Muscle layer of colon (tissue), 2 donors: ENCODE measurements around the gene CITED2.

Source experiments
- H3K27ac ChIP-seq: one replicate; pipeline ENCODE4 v1.7.0; 2013; ENCODE audit warnings: low read depth, mild to moderate bottlenecking, low read length, moderate library complexity
- H3K27me3 ChIP-seq, 2 donors: one replicate each; pipeline ENCODE4 v1.7.0; 2013; ENCODE audit warnings: low read length in 2 of 2, mild to moderate bottlenecking in 2 of 2; ENCODE audit not compliant: insufficient read depth in 2 of 2, control insufficient read depth in 1 of 2
- H3K36me3 ChIP-seq: one replicate; pipeline ENCODE4 v1.7.0; 2013; ENCODE audit warnings: mild to moderate bottlenecking, low read length; ENCODE audit not compliant: insufficient read depth
- H3K4me1 ChIP-seq: one replicate; pipeline ENCODE4 v1.7.0; 2013; ENCODE audit warnings: mild to moderate bottlenecking, low read length; ENCODE audit not compliant: insufficient read depth
- H3K4me3 ChIP-seq, 2 donors: one replicate each; pipeline ENCODE4 v1.7.0; 2013; ENCODE audit warnings: low read length in 2 of 2, low read depth in 1 of 2, mild to moderate bottlenecking in 1 of 2, moderate library complexity in 1 of 2
- H3K9ac ChIP-seq: one replicate; pipeline ENCODE4 v1.7.0; 2013; ENCODE audit warnings: low read length
- H3K9me3 ChIP-seq: one replicate; pipeline ENCODE4 v1.7.0; 2013; ENCODE audit warnings: mild to moderate bottlenecking, low read length
- donor health status: abdominal sarcoma.
- donor health status: Adenocarcinoma of cecum.

CITED2 gene

DNA sequence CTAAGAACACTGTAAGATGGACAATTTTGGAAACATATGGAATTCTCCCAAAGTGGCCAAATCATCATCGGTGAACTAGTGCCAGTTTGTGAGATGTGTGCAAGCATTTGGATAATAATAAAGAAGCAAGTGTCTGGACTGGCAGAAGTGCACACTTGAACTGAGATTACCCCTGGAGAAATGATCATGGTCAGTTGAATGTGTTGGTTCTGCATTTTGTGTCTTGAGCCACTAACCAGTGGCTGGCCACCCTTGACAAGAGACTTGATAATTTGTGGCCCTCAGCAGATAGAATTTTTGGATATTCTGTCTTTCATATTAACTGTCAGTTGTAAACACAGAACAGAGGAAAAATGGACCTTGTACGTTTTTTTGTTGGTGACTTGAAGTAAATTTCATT, 37.4 kb downstream of the CITED2 start:
- Histone ChIP-seq H3K27me3 (no peaks in the 10 kb centered on the region), H3K4me3 (no peak overlapping the region), H3K9ac (no peak overlapping the region), H3K4me1 (peaks cover 6% of the 10 kb centered on the region), H3K27ac (no peak overlapping the region), H3K9me3 (no peaks in the 10 kb centered on the region), H3K36me3 (no peaks in the 10 kb centered on the region)

- H3K27ac ChIP-seq: no peak overlapping the region
Observed at GRCh38 chr6:139336488-139336887, 38.0 kb downstream of the CITED2 start.

GRCh38 chr6:139335447-139336210, 38.8 kb downstream of the CITED2 start:
- Histone ChIP-seq H3K27ac (peak overlapping the region; percentile 21), H3K4me1 (peaks cover 6% of the 10 kb centered on the region), H3K36me3 (no peaks in the 10 kb centered on the region), H3K27me3 (no peaks in the 10 kb centered on the region), H3K9me3 (no peaks in the 10 kb centered on the region), H3K4me3 (no peak overlapping the region), H3K9ac (no peak overlapping the region)

More at GRCh38 chr6:139336488-139336887, 38.0 kb downstream of the CITED2 start:
- H3K9ac ChIP-seq: no peak overlapping the region
- no peak overlapping the region for H3K4me3 ChIP-seq
- H3K36me3 ChIP-seq: no peaks in the 10 kb centered on the region
- peaks cover 6% of the 10 kb centered on the region for H3K4me1 ChIP-seq
- no peaks in the 10 kb centered on the region for H3K27me3 ChIP-seq
- H3K9me3 ChIP-seq: no peaks in the 10 kb centered on the region

DNA sequence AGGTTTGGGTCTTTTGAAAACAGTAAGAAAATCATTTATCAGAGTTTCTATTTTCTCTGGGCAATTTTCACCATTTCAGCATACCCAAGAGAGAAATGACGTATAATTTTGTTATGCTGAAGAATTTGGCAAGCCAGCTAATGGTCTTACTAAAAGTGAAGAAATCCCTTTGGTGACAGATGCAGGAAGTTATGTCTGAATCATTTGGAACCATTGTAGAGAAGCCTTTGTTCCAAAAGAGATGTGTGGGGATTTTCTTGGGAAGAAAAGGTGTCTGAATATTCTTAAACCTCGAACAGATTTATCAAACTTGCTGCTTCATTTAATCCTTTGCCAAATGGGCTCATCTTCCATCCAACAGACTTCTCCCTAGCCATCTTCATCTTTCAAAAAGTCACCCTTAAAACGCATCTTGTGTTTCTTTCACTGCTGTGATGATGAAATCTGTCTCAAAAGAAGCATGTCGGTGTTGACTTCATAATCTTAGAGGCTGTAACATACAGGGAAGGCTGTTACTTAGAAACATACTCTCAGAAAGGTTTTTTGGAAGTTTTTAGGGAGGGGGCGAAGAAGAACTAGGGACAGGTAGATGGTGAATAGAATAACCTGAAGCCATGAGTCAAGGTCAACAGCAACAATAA, 39.5 kb downstream of the CITED2 start:
- Histone ChIP-seq H3K9me3 (no peaks in the 10 kb centered on the region), H3K9ac (no peak overlapping the region), H3K27me3 (no peaks in the 10 kb centered on the region), H3K36me3 (no peaks in the 10 kb centered on the region), H3K27ac (peak overlapping the region; percentile 21), H3K4me1 (peaks cover 6% of the 10 kb centered on the region), H3K4me3 (no peak overlapping the region)

DNA sequence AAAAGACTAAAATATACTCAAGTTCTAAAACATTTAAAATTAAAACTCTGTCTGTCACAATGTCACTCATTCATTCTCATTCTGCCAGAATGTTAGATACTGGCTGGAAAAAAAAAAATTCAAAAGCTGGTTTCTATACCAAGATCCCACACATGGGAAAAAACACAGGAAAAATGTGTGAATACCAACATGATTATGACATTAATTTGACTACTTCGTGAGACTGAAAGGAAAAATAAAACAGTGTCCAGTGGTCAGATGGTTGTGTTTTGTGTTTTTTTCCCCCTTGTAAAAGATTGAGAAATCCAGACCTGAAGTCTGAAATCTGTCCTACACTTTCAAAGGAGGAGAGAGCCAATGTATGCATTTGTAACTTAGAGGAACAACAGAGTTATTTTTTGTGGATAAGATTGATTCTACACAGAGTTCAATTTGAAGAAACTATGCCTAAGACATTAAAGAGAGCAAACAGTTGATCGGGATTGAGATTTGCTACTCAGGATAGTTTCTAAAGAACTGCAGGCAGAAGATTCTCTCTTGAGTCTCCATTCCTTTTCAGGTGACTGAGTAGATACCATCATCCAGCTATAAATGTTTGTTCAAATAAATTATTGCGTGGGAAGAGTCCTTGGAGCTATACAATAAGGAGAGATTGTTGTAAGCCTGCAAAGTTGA, 43.5 kb downstream of the CITED2 start:
- H3K4me3 ChIP-seq: no peak overlapping the region
- H3K9ac ChIP-seq: no peak overlapping the region
- no peaks in the 10 kb centered on the region for H3K4me1 ChIP-seq
- H3K36me3 ChIP-seq: no peaks in the 10 kb centered on the region
- no peaks in the 10 kb centered on the region for H3K27me3 ChIP-seq
- no peaks in the 10 kb centered on the region for H3K9me3 ChIP-seq
- H3K27ac ChIP-seq: no peak overlapping the region

- H3K9me3 ChIP-seq: no peaks in the 10 kb centered on the region
- H3K4me3 ChIP-seq: no peak overlapping the region
- no peak overlapping the region for H3K9ac ChIP-seq
- H3K27ac ChIP-seq: no peak overlapping the region
- no peaks in the 10 kb centered on the region for H3K27me3 ChIP-seq
- H3K4me1 ChIP-seq: no peaks in the 10 kb centered on the region
- H3K36me3 ChIP-seq: no peaks in the 10 kb centered on the region
Observed at GRCh38 chr6:139330306-139330705, 44.1 kb downstream of the CITED2 start.

DNA sequence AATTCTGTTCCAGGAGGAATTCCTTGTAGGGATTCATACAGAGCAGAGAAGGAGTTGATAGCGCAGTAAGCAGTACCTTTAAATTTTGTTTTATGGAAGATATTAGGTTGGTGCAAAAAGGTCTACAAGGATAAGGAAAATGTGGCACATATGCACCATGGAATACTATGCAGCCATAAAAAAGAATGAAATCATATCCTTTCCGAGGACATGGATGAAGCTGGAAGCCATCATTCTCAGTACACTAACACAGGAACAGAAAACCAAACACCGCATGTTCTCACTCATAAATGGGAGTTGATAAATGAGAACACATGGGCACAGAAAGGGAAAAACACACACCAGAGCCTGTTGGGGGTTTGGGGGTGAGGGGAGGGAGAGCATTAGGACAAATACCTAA, 45.2 kb downstream of the CITED2 start:
- H3K9me3 ChIP-seq: no peaks in the 10 kb centered on the region
- no peaks in the 10 kb centered on the region for H3K27me3 ChIP-seq
- no peak overlapping the region for H3K27ac ChIP-seq
- H3K4me1 ChIP-seq: no peaks in the 10 kb centered on the region
- H3K4me3 ChIP-seq: no peak overlapping the region
- no peak overlapping the region for H3K9ac ChIP-seq
- no peaks in the 10 kb centered on the region for H3K36me3 ChIP-seq

- Histone ChIP-seq H3K36me3 (no peaks in the 10 kb centered on the region), H3K27ac (no peak overlapping the region), H3K4me3 (no peak overlapping the region), H3K9ac (no peak overlapping the region), H3K4me1 (no peaks in the 10 kb centered on the region), H3K27me3 (no peaks in the 10 kb centered on the region), H3K9me3 (no peaks in the 10 kb centered on the region)
Observed at GRCh38 chr6:139327038-139327437, 47.4 kb downstream of the CITED2 start.

DNA sequence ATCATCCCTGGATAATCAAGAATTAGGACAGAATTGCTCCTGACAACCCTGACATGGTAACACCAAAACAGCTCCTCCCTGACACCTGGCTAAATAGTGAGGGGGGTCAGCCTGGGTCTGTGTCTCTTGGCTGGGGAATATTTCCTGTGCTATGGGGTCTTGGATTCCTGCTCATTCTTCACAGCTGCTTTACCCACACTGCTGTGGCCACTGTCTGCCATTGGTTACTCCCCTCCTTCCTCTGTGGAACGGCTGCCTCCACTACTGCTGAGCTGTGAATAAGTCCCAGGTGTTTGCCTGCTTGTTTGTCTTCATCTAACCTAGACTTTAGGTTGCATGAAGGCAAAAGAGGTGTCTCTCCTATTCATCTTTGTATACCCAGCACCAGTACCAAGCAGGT, 48.8 kb downstream of the CITED2 start:
- H3K4me1 ChIP-seq: no peaks in the 10 kb centered on the region
- H3K27me3 ChIP-seq: no peaks in the 10 kb centered on the region
- no peak overlapping the region for H3K27ac ChIP-seq
- H3K4me3 ChIP-seq: no peak overlapping the region
- no peaks in the 10 kb centered on the region for H3K36me3 ChIP-seq
- no peaks in the 10 kb centered on the region for H3K9me3 ChIP-seq
- H3K9ac ChIP-seq: no peak overlapping the region

DNA sequence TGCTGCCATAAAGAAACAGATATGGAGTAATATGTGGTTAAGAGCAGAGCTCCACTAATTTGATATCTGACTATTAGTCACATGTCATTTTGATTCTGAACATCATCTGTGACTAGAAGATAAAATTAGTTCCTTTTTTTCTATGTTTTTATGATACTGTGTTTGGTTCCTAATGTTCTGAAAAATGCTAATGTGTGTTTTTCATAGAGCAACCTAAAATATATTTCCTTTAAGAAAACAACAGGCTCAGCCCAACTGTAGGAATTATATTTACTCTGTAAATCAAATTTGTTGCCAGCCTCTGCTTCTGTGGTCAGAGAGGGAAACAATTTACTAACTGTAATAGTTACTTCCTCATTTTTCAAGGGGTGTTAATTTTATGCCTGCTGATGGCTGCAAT, 49.3 kb downstream of the CITED2 start:
- H3K27ac ChIP-seq: no peak overlapping the region
- no peaks in the 10 kb centered on the region for H3K4me1 ChIP-seq
- no peak overlapping the region for H3K9ac ChIP-seq
- H3K9me3 ChIP-seq: no peaks in the 10 kb centered on the region
- no peaks in the 10 kb centered on the region for H3K27me3 ChIP-seq
- H3K4me3 ChIP-seq: no peak overlapping the region
- no peaks in the 10 kb centered on the region for H3K36me3 ChIP-seq

DNA sequence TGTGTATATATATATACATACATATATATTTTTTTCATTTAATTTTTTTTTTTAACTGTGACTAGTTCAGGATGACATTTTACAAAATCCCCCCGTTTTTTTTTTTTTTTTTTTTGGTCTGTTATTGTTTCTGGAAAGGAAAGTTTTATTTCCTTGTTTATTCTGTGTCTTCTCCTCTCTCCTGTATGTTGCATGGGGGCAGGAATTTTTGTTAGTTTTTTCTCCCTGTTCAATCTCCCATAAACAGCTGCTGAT, 50.2 kb downstream of the CITED2 start:
- H3K4me1 ChIP-seq: no peaks in the 10 kb centered on the region
- H3K27ac ChIP-seq: no peak overlapping the region
- H3K4me3 ChIP-seq: no peak overlapping the region

More for the DNA sequence above, 50.2 kb downstream of the CITED2 start:
- H3K27me3 ChIP-seq: no peaks in the 10 kb centered on the region
- no peaks in the 10 kb centered on the region for H3K36me3 ChIP-seq
- no peak overlapping the region for H3K9ac ChIP-seq
- no peaks in the 10 kb centered on the region for H3K9me3 ChIP-seq
